Stomach (tissue), 9 donors: ENCODE data around the gene CGB3. TPM values are rescaled to one million over a fixed set of nuclear protein-coding genes. Genes with fewer than 3 reads are reported as not detected.

Source experiments
- DNase-seq, 2 donors: peaks; one replicate each; pipeline versions ENCODE4 v3.0.0 to v3.0.0-alpha.2; 2013 to 2019
- H3K27ac ChIP-seq, 5 donors: fragments of 200-600 bp in 4 of 5; sonication (generic) in 4 of 5; one replicate each; pipeline ENCODE4 v1.5.1; 2013 to 2019; ENCODE audit warnings: mild to moderate bottlenecking in 1 of 5, moderate library complexity in 1 of 5
- H3K27me3 ChIP-seq, 3 donors: fragments of 200-600 bp; sonication (generic); one replicate each; pipeline ENCODE4 v1.5.1; 2017 to 2019; ENCODE audit warnings: mixed run types in 1 of 3
- H3K36me3 ChIP-seq, 4 donors: fragments of 200-600 bp; sonication (generic); 1 replicate in 3 of 4; 2 replicates in 1 of 4; pipeline ENCODE4 v1.5.1; 2016 to 2019
- H3K4me1 ChIP-seq, 4 donors: fragments of 200-600 bp; sonication (generic); one replicate each; pipeline ENCODE4 v1.5.1; 2016 to 2019
- H3K4me3 ChIP-seq, 4 donors: fragments of 200-600 bp; sonication (generic) in 3 of 4; one replicate each; pipeline ENCODE4 v1.5.1; 2016 to 2019; ENCODE audit warnings: mild to moderate bottlenecking in 1 of 4
- H3K9me3 ChIP-seq, 4 donors: fragments of 200-600 bp; sonication (generic); one replicate each; pipeline ENCODE4 v1.5.1; 2016 to 2019
- CTCF ChIP-seq, 7 experiments: fragments of 450-650 bp in 4 of 7; fragments of 200-600 bp in 3 of 7; sonication (generic) in 3 of 7; IDR thresholded peaks; one replicate each; pipeline ENCODE4 v1.5.1; 2016 to 2019; ENCODE audit warnings: antibody characterized with exemption in 7 of 7, control low read depth in 2 of 7, mild to moderate bottlenecking in 1 of 7
- EP300 ChIP-seq: sonication (generic); formaldehyde crosslinking; IDR thresholded peaks from one replicate; pipeline ENCODE4 v1.6.1; 2017; ENCODE audit warnings: antibody characterized with exemption
- POLR2A ChIP-seq, 4 donors: fragments of 450-650 bp; IDR thresholded peaks; one replicate each; pipeline ENCODE4 v1.6.1; 2016; ENCODE audit warnings: antibody characterized with exemption in 4 of 4, control low read depth in 2 of 4, mild to moderate bottlenecking in 1 of 4, moderate library complexity in 1 of 4
- POLR2AphosphoS5 ChIP-seq, 3 donors: sonication (generic); formaldehyde crosslinking; IDR thresholded peaks; one replicate each; pipeline ENCODE4 v1.6.1; 2016; ENCODE audit warnings: antibody characterized with exemption in 3 of 3
- WGBS, 5 donors: extraction: QIAGEN DNeasy Blood & Tissue Kit in 3 of 5; methylation state at CpG; one replicate each; pipeline versions ENCODE4 v1.1.5 to v1.1.7; 2013 to 2018; 5-methylcytosine and 5-hydroxymethylcytosine counted together
- intact Hi-C: fragments of 100-400 bp; cut with DNase I; formaldehyde crosslinking; loops from one replicate; pipeline ENCODE4 v1.15.1; 2023; ENCODE audit warnings: low total_unique reads
- polyA plus RNA-seq, 3 donors: library from polyadenylated mRNA; stranded (reverse); fragments of 200-250 nt; gene quantifications; one replicate each; pipeline ENCODE4 v1.2.3, GENCODE V29; 2013
- total RNA-seq, 5 donors: library from RNA; depleted of rRNA; stranded (reverse); fragments of >200 nt; gene quantifications; one replicate each; pipeline versions ENCODE4 v1.1.0 to v1.2.3, GENCODE V29; 2014 to 2016
- donor health status: healthy with polysubstance abuse.
- donor health status: Bipolar disorder and iron deficiency.
- donor health status: healthy.

Gene CGB3
- total and polyA plus RNA-seq, 8 donors, result not detected

DNA sequence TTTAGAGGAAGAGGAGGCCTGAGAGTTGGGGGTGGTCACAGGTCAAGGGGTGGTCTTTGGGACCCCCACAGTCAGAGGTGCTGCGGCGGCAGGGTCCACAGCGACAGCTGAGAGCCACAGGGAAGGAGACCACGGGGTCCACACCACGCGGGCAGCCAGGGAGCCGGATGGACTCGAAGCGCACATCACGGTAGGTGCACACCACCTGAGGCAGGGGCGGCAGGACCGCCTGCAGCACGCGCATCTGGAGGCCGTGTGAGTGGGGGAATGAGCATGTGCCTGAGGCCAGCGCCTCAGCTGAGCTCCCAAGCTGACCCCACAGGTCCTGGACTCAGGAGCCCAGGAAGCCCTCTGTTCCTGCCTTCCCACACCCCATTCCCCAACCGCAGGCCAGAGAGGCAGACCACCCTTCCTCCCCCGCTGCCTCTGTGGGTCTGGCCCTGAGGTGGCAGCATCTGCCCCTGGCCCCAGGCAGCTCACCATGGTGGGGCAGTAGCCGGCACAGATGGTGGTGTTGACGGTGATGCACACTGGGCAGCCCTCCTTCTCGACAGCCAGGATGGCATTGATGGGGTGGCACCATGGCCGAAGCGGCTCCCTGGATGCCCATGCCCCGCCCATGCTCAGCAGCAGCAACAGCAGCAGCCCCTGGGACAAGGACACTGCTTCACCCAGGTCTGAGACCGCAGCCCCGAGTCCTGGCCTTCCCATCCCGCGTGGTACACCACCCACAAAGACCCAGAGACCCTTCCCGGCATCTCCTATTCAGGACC lies 7.9 kb downstream of the CGB3 start:
- H3K27me3 ChIP-seq, result peaks cover 0 to 38% (median 15%) of the 10 kb centered on the region in 3 donors
- no peak for DNase-seq
- intact Hi-C loops, result no loop called here
- H3K27ac ChIP-seq, result no peak overlapping the region
- no peak overlapping the region for H3K4me3 ChIP-seq
- WGBS, 5 donors, result 93 to 96% (median 93%) methylated on average over 15 to 26 of the region's 29 CpGs
- TF ChIP-seq EP300 (no peak), CTCF (IDR thresholded peaks at IDR 0.05) (no peak), POLR2A (IDR thresholded peaks at IDR 0.05) (no peak)
- H3K36me3 ChIP-seq, result peaks cover 6 to 53% (median 51%) of the 10 kb centered on the region in 4 donors
- no peaks in the 10 kb centered on the region for H3K9me3 ChIP-seq
- H3K4me1 ChIP-seq, result peaks cover 22 to 27% (median 25%) of the 10 kb centered on the region in 4 donors

- TF ChIP-seq CTCF (IDR thresholded peaks at IDR 0.05) (no peak), EP300 (no peak), POLR2AphosphoS5 (IDR thresholded peaks at IDR 0.05) (no peak), POLR2A (IDR thresholded peaks at IDR 0.05) (no peak)
- H3K27me3 ChIP-seq, result peaks cover 0 to 24% (median 11%) of the 10 kb centered on the region in 3 donors
- no peak overlapping the region for H3K4me3 ChIP-seq
- 84 to 97% (median 93%) methylated on average over 7 to 18 of the region's 18 CpGs for WGBS, 5 donors
- peaks cover 16 to 67% (median 65%) of the 10 kb centered on the region in 4 donors for H3K36me3 ChIP-seq
- intact Hi-C loops, result no loop called here
- no peaks in the 10 kb centered on the region for H3K9me3 ChIP-seq
- DNase-seq, result no peak
- peaks cover 22 to 27% (median 25%) of the 10 kb centered on the region in 4 donors for H3K4me1 ChIP-seq
- H3K27ac ChIP-seq, result no peak overlapping the region
Measured at GRCh38 chr19:49014870-49015255, 9.3 kb downstream of the CGB3 start.

DNA sequence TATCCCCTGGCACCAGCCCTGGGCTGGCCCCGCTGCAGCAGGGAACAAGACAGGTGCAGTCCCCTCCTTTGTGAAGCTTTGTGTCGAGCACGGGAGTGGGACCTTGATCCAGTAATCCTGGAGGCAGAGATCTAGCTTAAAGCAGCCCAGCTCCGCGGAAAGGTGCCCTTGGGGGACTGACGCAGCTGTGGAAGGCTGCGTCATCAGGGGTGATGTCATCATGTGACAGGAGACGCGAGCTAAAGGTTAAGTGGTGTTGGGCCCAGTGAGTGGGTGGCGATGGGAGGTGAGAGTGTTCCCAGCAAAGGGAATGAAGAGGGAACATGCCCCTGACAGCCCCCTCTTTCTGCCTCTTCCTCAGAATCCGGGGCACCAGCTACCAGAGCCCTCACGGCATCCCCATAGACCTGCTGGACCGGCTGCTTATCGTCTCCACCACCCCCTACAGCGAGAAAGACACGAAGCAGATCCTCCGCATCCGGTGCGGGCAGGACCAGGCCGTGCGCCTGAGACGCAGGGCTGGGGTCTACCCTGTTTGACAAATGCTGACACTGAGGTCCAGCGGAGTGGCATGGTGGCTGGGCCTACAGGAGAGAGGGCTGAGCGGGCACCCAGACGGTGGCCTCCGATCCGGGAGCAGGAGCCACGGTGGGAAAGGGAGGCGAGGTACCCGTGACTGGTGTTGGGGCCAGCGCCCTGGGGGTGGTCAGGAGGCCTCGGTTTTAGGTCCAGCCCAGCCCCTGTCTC lies 9.8 kb downstream of the CGB3 start:
- H3K27me3 ChIP-seq, result peaks cover 0 to 18% (median 6%) of the 10 kb centered on the region in 3 donors
- DNase-seq, result no peak
- no peak overlapping the region for H3K4me3 ChIP-seq
- peaks cover 19 to 73% (median 71%) of the 10 kb centered on the region in 4 donors for H3K36me3 ChIP-seq
- H3K27ac ChIP-seq, result no peak overlapping the region
- intact Hi-C loops, result no loop called here
- no peak for TF ChIP-seq EP300
- no peak for TF ChIP-seq POLR2A (IDR thresholded peaks at IDR 0.05)
- TF ChIP-seq POLR2AphosphoS5 (IDR thresholded peaks at IDR 0.05), result no peak
- no peak for TF ChIP-seq CTCF (IDR thresholded peaks at IDR 0.05)
- H3K4me1 ChIP-seq, result peaks cover 17 to 22% (median 20%) of the 10 kb centered on the region in 4 donors
- H3K9me3 ChIP-seq, result no peaks in the 10 kb centered on the region
- 92 to 95% (median 94%) methylated on average over 20 to 32 of the region's 32 CpGs for WGBS, 5 donors

DNA sequence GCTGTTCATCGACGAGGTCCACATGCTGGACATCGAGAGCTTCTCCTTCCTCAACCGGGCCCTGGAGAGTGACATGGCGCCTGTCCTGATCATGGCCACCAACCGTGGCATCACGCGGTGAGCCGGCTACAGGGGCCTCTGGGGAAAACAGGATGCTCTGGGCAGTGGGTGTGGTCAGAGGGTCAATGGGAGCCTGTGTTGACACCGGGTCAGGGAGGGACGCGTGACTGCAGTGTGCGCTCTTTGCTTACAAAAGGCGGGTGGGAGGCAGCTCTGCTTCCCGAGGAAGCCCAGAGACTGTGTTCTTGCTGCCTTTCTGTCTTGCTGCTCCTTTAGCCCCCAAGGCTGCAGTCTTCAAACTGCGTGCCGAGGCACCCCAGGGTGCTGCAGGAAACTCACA lies 12.9 kb downstream of the CGB3 start:
- 80 to 87% (median 85%) methylated on average over 7 to 17 of the region's 17 CpGs for WGBS, 5 donors

More for the DNA sequence above, 12.9 kb downstream of the CGB3 start:
- TF ChIP-seq CTCF (IDR thresholded peaks at IDR 0.05), result no peak
- TF ChIP-seq POLR2A (IDR thresholded peaks at IDR 0.05), result no peak
- no peak for TF ChIP-seq EP300
- TF ChIP-seq POLR2AphosphoS5 (IDR thresholded peaks at IDR 0.05), result no peak
- Histone ChIP-seq H3K4me3 (no peak overlapping the region), H3K9me3 (no peaks in the 10 kb centered on the region), H3K4me1 (no peaks in the 10 kb centered on the region), H3K27me3 (no peaks in the 10 kb centered on the region), H3K27ac (no peak overlapping the region), H3K36me3 (peaks cover 36 to 98% (median 96%) of the 10 kb centered on the region in 4 donors)
- intact Hi-C loops, result no loop called here
- no peak for DNase-seq
